ENCODE measurements around the gene SIPA1L2.

Gene SIPA1L2

GRCh38 chr1:232581932-232582331 lies 48.0 kb downstream of the SIPA1L2 start:
- Histone ChIP-seq H2AFZ (ENCODE audit: low read depth, low read length, severe bottlenecking) (no peak overlapping the region), H4K20me1 (ENCODE audit: low read depth, low read length) (no peaks in the 10 kb centered on the region), H3K9me3 (ENCODE audit: insufficient read depth, low read length) (no peaks in the 10 kb centered on the region), H3K79me2 (ENCODE audit: insufficient read depth, low read length) (no peaks in the 10 kb centered on the region), H3K4me2 (ENCODE audit: low read depth, low read length, poor library complexity, severe bottlenecking) (no peak overlapping the region), H3K36me3 (ENCODE audit: low read length) (no peaks in the 10 kb centered on the region), H3F3A (ENCODE audit: insufficient read depth) (no peaks in the 10 kb centered on the region), H3K27ac (ENCODE audit: low read depth, low read length) (no peak overlapping the region), H3K9me2 (replicated peaks; ENCODE audit: insufficient read depth, low read length) (no peaks in the 10 kb centered on the region), H3K9ac (ENCODE audit: low read length) (no peak overlapping the region), H3K4me3 (ENCODE audit: insufficient read depth, low read length, poor library complexity, severe bottlenecking) (no peak overlapping the region), H3K27me3 (ENCODE audit: low read length) (no peaks in the 10 kb centered on the region)
- TF ChIP-seq EZH2phosphoT487 (conservative IDR thresholded peaks at IDR 0.05; ENCODE audit: low read length) (no peak), CTCF (IDR thresholded peaks at IDR 0.05; ENCODE audit: insufficient read depth, low read length, poor library complexity, severe bottlenecking) (no peak)

Measured in SU-DHL-6 (cell line).